ENCODE results near the gene ANKRD18A.

ANKRD18A gene

DNA sequence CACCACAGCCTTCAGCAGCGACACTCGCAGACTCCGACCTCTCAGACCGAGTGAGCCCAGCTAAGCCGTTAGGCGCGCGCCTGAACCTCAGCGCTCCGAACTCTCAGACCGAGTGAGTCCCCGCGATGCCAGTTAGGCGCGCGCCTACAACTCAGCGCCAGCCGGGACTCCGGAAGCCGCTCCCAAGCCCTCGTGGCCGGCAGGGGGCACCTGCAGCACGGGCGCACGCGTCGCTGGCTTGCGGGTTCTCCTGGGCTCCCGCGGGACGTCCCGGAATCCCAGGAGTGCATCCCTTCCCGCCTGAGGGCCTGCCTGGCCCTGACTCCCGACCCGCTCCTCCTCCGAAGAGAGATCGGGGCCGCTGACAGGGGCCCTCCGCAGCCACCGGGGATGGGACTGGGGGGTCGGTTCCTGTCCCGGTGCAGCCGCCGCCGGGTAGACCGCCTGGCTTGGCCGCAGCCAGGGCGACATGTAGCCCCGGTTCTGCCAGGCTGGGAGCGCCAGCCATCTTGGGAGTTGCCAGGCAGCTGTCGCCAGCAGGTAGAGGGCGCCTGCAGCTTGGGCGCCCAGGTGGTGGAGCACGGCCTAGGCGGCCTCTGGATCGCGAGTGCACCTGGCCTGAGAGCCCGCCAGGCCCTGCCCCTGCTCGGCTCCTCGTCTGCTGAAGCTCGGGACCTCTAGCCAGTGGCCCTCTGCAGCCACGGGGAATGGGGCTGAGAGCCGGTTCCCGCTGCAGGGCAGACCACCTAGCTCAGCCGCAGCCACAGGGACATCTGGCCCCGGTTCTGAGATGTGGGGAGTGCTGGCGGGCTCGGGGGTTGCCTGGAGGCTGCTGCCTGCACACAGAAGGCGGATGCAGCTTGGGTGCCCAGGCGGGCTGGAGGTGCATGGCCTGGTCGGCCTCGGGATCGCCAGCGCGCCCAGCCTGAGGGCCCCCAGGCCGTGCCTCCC lies at the start of gene ANKRD18A:
Gene ANKRD18A, minus strand, starts transcription at position 114 of the 951 bp plus-strand sequence. CDS start 311 bp downstream, outside the sequence.
- peak; percentile 75 for DNase-seq

GRCh38 chr9:38668791-38669466 lies 48.5 kb upstream of the ANKRD18A start:
- no peak for DNase-seq

DNA sequence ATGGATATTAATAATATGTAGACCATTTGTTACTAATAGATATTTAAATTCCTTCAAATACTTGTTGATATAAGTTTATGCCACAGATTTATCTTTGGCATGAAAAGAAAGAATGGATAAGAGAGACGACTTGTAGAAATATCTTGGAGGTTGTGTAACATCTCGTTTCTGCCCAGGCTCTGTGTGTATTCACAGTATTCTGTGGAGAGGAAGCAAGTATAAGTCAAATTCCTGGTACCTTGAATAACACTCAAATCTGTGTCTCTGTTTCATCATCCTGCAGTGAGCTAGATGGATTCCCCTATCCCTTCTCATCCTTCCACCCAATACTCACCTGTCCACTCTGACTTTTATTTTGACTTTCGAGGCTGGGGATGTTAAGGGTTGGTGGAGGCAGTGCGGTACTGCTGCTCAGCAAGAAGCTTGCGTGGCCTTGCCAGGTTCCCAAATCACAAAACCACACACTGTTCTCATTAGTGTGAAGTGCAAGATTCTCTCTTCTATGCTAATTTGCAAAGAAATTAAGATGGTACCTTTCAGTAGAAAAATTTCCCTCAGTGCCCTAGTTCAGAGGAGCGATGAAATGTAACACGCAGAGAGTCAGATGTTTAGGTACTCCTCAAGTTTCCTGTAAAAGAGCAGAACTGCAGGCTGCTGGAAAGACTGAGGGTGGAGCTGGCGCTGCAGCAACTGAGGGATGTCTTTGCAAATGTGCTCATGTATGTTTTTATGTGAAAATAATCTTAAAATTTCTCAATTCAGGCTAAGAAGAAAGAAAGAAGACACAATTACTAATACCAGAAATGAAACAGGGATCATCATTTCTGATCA lies 42.6 kb upstream of the ANKRD18A start:
- no peak for DNase-seq

DNA sequence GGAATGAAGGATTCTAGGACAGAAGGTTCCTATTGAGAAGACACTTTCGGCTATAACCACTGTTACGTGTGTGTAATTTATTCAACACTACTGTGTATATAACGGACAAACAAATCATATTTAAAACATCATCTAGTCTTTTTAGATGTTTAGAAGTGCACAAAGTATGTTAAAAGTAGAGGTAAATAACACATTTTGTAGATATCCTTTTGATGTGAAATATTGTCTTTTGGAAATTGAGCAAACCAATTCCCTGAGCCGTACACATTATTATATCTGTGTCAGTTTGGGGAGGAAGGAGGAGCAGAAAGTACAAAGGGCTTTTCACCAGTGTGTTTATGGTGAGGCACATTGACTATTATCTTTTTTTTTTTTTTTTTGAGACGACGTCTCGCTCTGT lies 39.1 kb upstream of the ANKRD18A start:
- no peak for DNase-seq

DNA sequence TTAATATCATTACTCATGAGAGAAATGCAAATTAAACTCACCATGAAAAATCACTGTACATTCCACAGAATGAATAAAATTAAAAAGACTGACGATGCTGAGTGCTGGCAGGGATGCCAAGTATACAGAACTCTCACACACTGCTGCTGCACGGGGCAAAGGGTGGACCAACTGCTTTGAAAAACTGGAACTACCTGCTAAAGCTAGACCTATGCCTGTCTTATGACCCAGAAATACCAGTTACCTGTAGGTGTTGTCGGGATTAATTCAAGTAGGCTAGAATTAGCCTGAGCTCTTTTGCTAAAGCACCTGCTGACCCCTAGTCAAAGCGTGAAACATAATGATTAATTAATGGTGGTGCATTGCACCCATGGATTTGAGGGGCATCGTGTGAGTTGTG lies 36.5 kb upstream of the ANKRD18A start:
- no peak for DNase-seq

GRCh38 chr9:38652486-38652885 lies 32.1 kb upstream of the ANKRD18A start:
- no peak for DNase-seq

DNA sequence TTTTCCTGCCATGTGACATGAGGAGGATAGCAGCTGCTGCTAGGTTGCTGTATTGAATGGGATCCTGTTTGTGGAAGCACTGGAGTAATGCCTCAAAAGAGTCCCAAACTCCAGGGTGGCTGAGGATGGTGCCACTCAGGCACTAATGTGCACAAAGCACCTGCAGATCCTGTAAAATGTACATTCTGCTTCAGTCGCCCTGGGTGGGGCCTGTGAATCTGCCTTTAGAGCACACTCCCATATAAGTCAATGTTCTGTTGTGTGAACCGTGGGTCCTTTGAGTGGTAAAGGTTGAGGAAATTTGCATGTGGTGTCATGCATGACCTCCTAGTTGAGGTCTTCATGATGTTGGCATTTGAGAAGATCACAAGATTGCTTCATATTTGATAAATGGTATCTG lies 31.6 kb upstream of the ANKRD18A start:
- DNase-seq, result no peak

- DNase-seq, result no peak
These were observed 31.1 kb upstream of the ANKRD18A start for GRCh38 chr9:38651400-38652042.

DNA sequence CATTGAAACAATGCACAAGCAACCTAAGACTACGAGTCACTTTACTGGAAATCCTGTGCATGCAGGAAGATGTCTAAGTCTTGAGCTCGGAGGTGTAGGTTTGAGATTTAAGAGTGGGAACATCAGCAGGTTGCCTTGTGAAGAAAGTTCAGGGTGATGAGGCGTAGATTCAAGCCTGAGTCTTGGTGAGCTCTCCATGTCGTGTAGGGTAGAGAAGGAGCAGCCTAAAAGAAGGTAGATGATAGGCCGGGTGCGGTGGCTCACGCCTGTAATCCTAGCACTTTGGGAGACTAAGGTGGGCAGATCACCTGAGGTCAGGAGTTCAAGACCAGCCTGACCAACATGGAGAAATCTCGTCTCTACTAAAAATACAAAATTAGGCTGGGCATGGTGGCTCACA lies 30.2 kb upstream of the ANKRD18A start:
- DNase-seq, result no peak

DNA sequence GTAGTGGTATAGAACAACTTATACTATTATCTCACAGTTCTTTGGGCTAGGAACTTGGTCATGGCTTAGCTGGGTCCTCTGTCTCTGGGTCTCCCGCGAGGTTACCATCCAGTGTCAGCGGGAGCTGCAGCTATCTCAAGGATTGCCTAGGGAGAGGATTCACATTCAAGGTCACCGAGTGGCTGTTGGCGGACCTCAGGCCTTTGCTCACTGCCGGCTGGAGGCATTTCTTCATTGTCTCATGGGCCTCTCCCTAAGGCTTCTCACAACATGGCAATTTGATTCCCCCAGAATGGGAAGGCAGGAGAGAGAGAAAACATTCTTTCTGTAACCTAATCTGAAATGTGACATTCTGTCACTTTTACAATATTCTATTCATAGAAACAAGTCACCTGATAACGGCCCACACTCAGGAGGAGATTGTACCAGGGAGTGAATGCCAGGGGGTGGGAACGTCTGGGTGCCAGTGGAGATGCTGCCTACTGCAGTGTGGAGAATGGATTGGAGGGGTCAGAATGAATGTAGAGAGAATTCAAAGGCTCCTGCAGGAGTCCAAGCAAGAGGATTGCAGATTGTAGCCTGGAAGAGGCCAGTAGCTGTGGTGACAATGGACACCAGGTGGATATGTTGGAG lies 29.5 kb upstream of the ANKRD18A start:
- DNase-seq, result no peak

GRCh38 chr9:38644601-38645000 lies 24.2 kb upstream of the ANKRD18A start:
- no peak for DNase-seq

DNA sequence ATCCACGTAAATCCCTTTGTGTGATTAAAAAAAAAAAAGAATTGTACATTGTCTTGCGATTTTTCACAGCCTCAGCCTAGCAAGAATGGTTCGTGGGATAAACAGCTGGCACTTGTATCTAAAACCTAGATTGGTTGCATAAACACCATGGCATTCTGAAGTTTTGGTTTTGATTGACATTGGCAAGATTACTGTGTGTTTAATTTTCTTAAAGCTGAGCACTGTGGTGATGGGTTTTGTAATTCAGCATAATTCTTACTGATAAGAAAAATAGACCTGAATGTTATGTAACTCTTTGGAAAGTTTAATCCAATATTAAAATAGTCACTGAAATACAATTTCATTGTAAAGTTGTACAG lies 23.4 kb upstream of the ANKRD18A start:
- DNase-seq, result no peak

DNA sequence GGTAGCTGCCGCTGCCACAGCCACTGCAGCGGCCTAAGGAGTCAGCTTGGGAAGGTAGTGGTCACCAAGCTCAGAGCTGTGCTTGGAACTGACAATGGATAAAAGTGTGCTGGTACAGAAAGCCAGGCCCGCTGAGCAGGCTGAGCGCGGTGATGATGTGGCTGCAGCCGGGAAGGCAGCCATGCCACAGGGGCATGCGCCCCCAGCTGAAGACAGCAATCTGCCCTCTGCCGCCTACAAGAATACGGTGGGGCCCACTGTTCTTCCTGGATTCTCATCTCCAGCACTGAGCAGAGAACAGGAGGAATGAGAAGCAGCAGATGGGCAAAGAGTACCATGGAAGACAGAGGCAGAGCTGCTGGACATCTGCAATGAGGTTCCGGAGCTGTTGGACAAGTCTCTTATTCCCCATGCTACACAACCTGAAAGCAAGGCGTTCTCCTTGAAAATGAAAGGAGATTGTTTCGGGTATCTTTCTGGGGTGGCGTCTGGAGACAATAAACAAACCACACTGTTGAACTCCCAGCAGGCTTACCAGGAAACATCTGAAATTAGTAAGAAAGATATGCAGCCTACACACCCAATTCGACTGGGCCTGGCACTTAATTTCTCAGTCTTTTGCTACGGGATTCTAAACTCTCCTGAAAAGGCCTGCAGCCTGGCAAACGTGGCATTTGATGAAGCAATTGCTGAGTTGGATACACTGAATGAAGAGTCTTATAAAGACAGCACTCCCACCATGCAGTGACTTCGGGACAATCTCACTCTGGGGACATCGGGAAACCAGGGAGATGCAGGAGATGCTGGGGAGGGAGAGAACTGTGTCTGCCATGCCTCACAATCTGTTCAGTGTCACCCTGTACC lies 22.8 kb upstream of the ANKRD18A start:
- DNase-seq, result no peak

- no peak for DNase-seq
These were observed 21.8 kb upstream of the ANKRD18A start for GRCh38 chr9:38641985-38642864.

- no peak for DNase-seq
These were observed 20.7 kb upstream of the ANKRD18A start for GRCh38 chr9:38641142-38641541.

DNA sequence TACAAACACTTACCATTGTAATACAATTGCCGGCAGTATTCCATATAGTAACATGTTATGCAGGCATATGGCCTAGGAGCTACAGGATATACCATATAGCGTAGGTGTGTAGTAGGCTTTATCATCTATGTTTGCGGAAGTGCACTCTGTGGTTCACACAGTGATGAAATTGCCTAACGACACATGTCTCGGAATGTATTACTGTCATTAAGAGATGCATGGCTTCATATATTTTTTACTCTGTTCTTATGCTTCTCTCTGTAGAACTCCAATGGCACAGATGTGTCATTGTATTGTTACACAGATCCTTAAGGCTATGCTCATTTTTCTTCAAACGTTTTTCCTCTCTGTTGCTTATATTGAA lies 19.2 kb upstream of the ANKRD18A start:
- DNase-seq, result no peak

DNA sequence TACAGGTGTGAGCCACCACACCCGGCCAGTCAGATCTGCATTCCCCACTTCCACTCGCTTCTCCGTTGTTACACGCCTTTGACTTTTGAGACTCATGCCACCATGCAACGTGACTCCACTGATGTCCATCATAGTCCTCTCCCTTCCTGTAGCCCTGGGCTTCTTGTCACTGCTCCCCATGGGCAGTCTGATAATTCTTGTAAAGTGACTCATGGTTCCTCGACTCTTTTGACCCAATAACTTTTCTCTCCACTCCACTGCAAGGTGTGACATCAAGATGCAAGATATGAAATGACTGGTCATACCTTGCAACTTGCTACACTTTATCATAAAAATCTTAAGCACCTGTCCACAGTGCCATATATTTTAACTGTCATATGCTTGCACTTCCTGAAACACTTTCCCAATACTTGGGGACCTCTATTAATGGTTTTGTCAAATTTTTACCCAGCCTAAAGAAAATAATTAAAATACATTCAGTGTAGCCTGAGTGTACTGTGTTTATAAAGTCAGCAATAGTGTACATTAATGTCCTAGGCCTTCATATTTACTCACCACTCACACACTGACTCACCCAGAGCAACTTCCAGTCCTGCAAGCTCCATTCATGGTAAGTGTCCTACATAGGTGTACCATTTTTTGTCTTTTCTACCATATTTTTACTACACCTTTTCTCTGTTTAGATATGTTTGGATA lies 18.6 kb upstream of the ANKRD18A start:
- no peak for DNase-seq

GRCh38 chr9:38634315-38634714 lies 13.9 kb upstream of the ANKRD18A start:
- DNase-seq, result no peak

DNA sequence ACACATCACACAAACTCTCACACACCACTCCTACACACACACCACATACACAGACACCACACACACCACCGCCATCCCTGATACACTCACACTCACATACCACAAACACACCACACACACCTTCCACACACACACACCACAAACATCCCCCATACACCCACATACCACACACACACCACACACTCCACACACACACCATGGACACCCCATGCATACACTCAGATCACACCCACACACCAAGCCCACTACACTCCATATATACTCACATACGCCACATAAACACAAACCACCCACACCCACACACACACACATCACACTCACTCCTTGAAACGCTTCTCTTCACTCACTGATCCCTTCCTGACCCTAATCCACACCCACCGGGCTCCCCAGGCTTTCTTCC lies 9.1 kb upstream of the ANKRD18A start:
- no peak for DNase-seq

GRCh38 chr9:38626006-38626405 lies 5.6 kb upstream of the ANKRD18A start:
- DNase-seq, result no peak
